ENCODE measurements around the gene LAMA2. TPM values are rescaled to one million over a fixed set of nuclear protein-coding genes. Genes with fewer than 3 reads are reported as not detected.

Gene LAMA2
- total and polyA plus RNA-seq, 2 experiments from 2014 or later: 0.91 to 6.4 TPM

- H3K79me2 ChIP-seq (replicated peaks; ENCODE audit: insufficient read depth): no peaks in the 10 kb centered on the region
- no peak overlapping the region for H2AFZ ChIP-seq
- H3K9me2 ChIP-seq (ENCODE audit: insufficient read depth): no peaks in the 10 kb centered on the region
- no peaks in the 10 kb centered on the region for H3F3A ChIP-seq (replicated peaks; ENCODE audit: low read depth)
- no peaks in the 10 kb centered on the region for H3K27me3 ChIP-seq (ENCODE audit: insufficient read depth)
- DNase-seq (ENCODE audit: low spot score): no peak
- H3K27ac ChIP-seq (ENCODE audit: low read depth): no peak overlapping the region
- no peak for ATAC-seq
- H3K4me2 ChIP-seq: peak overlapping the region; percentile 11; the same call in 1 of the 2 replicates
- H4K20me1 ChIP-seq (replicated peaks; ENCODE audit: insufficient read depth): no peaks in the 10 kb centered on the region
- H3K4me3 Mint-ChIP-seq: no peak overlapping the region
- H3K4me1 ChIP-seq (ENCODE audit: insufficient read depth): peaks cover 24% of the 10 kb centered on the region
- H3K4me1 Mint-ChIP-seq: peaks cover 26% of the 10 kb centered on the region
- H3K36me3 Mint-ChIP-seq (ENCODE audit: low read depth): no peaks in the 10 kb centered on the region
- no peaks in the 10 kb centered on the region for H3K27me3 Mint-ChIP-seq (ENCODE audit: insufficient read depth, low read depth, poor library complexity)
- no peak for TF ChIP-seq CTCF (conservative IDR thresholded peaks at IDR 0.05; ENCODE audit: low read depth in 2 of 2)
- no peak for TF ChIP-seq STAT1 (IDR thresholded peaks at IDR 0.05; ENCODE audit: unreplicated experiment)
- TF ChIP-seq ZNF114 (CRISPR knock-in tag; IDR thresholded peaks at IDR 0.05): no peak
- no peak for TF ChIP-seq POLR2AphosphoS5 (IDR thresholded peaks at IDR 0.05; ENCODE audit: low read depth)
- no peak for TF ChIP-seq EZH2 (IDR thresholded peaks at IDR 0.05; ENCODE audit: low read depth, unreplicated experiment)
- TF ChIP-seq ZNF331 (CRISPR knock-in tag; IDR thresholded peaks at IDR 0.05; ENCODE audit: low read depth): no peak
- TF ChIP-seq NANOG (IDR thresholded peaks at IDR 0.05; ENCODE audit: borderline replicate concordance): no peak
- no peak for TF ChIP-seq EZH2phosphoT487 (IDR thresholded peaks at IDR 0.05; ENCODE audit: unreplicated experiment)
- TF ChIP-seq ETS1 (IDR thresholded peaks at IDR 0.05): no peak
- no peak for TF ChIP-seq ZNF462 (CRISPR knock-in tag; IDR thresholded peaks at IDR 0.05)
- H3K36me3 ChIP-seq (ENCODE audit: insufficient read depth): no peaks in the 10 kb centered on the region
- no peak overlapping the region for H3K4me3 ChIP-seq
- peak overlapping the region; percentile 21 for H3K27ac Mint-ChIP-seq
- H3K9me3 Mint-ChIP-seq: no peaks in the 10 kb centered on the region
Measured at GRCh38 chr6:129460221-129460620, 577.3 kb downstream of the LAMA2 start.
